GM19328 (cell line): ENCODE results near the gene TMED8.
"Not testable (repeated sequence)": the region's sequence is repeated elsewhere in the genome, so short reads cannot be mapped to it uniquely, and the experiment has no call there.

ENCODE experiments used
- ATAC-seq: cut with Tn5 transposase; IDR thresholded peaks from one replicate; pipeline ENCODE4 v1.9.1; 2021; ENCODE audit warnings: mild to moderate bottlenecking, moderate library complexity; ENCODE audit not compliant: unreplicated experiment

Gene TMED8

GRCh38 chr14:77323571-77323970, 53.3 kb downstream of the TMED8 start:
- ATAC-seq = no peak

GRCh38 chr14:77322951-77323350, 53.9 kb downstream of the TMED8 start:
- no peak for ATAC-seq

- ATAC-seq = no peak
Observed at GRCh38 chr14:77322250-77322902, 54.5 kb downstream of the TMED8 start.

- ATAC-seq = peak; percentile 62
Observed at GRCh38 chr14:77320238-77320935, 56.5 kb downstream of the TMED8 start, which contains the start of gene POMT2. Gene POMT2 (minus strand): TSS chr14:77320883. CDS start chr14:77320681, 202 bp downstream.

GRCh38 chr14:77319422-77319821, 57.5 kb downstream of the TMED8 start:
- ATAC-seq = no peak

- ATAC-seq = not testable (repeated sequence)
Observed at GRCh38 chr14:77318756-77319155, 58.1 kb downstream of the TMED8 start.

GRCh38 chr14:77318006-77318553, 58.8 kb downstream of the TMED8 start:
- no peak for ATAC-seq

GRCh38 chr14:77316872-77317301, 60.0 kb downstream of the TMED8 start:
- ATAC-seq = no peak

- no peak for ATAC-seq
Observed at GRCh38 chr14:77316195-77316505, 60.7 kb downstream of the TMED8 start.

GRCh38 chr14:77314539-77315457, 62.1 kb downstream of the TMED8 start:
- ATAC-seq = no peak

GRCh38 chr14:77314043-77314442, 62.9 kb downstream of the TMED8 start:
- ATAC-seq = no peak

GRCh38 chr14:77313371-77313770, 63.5 kb downstream of the TMED8 start:
- no peak for ATAC-seq

GRCh38 chr14:77311217-77311616, 65.7 kb downstream of the TMED8 start:
- no peak for ATAC-seq

- ATAC-seq = no peak
Observed at GRCh38 chr14:77310026-77310425, 66.9 kb downstream of the TMED8 start.

GRCh38 chr14:77309131-77309530, 67.8 kb downstream of the TMED8 start:
- ATAC-seq = no peak

- no peak for ATAC-seq
Observed at GRCh38 chr14:77306851-77307496, 69.9 kb downstream of the TMED8 start.

GRCh38 chr14:77306416-77306815, 70.5 kb downstream of the TMED8 start:
- ATAC-seq = no peak

- no peak for ATAC-seq
Observed at GRCh38 chr14:77305696-77306095, 71.2 kb downstream of the TMED8 start.

GRCh38 chr14:77303417-77304156, 73.3 kb downstream of the TMED8 start:
- no peak for ATAC-seq

- no peak for ATAC-seq
Observed at GRCh38 chr14:77302926-77303325, 74.0 kb downstream of the TMED8 start.
